ENCODE measurements around the gene AR.

DNA sequence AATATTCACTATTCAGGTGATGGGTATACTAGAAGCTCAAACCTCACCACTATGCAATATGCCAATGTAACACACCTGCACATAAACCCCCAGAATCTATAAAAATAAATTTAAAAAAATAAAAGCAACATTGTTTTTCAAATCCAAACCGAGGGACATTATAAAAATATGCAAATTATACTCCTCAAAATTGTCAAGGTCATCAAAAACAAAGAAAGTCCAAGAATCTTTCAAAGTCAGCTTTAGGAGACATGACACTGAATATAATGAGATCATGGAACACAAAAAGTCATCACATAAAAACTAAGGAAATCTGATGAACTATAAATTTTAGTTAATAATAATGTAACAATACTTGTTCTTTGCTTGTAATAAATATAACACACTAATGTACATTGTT, 43.2 kb upstream of the AR start:
- TF ChIP-seq, protein P1, sequence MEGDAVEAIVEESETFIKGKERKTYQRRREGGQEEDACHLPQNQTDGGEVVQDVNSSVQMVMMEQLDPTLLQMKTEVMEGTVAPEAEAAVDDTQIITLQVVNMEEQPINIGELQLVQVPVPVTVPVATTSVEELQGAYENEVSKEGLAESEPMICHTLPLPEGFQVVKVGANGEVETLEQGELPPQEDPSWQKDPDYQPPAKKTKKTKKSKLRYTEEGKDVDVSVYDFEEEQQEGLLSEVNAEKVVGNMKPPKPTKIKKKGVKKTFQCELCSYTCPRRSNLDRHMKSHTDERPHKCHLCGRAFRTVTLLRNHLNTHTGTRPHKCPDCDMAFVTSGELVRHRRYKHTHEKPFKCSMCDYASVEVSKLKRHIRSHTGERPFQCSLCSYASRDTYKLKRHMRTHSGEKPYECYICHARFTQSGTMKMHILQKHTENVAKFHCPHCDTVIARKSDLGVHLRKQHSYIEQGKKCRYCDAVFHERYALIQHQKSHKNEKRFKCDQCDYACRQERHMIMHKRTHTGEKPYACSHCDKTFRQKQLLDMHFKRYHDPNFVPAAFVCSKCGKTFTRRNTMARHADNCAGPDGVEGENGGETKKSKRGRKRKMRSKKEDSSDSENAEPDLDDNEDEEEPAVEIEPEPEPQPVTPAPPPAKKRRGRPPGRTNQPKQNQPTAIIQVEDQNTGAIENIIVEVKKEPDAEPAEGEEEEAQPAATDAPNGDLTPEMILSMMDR (IDR thresholded peaks at IDR 0.05): no peak
- no peak for TF ChIP-seq POLR2A (IDR thresholded peaks at IDR 0.05)
